D721Med (cell line): Measurements from ENCODE around the gene ZNF3.

Experiments
- DNase-seq: peaks from one replicate; pipeline ENCODE4 v3.0.0; 2011; ENCODE audit warnings: low spot score; ENCODE audit not compliant: insufficient read length
- FAIRE-seq: peaks from 2 replicates; lab custom pipeline; 2011; peaks lifted over from hg19 to GRCh38; lab: Jason Lieb, UNC
- CTCF ChIP-seq: IDR thresholded peaks from 2 replicates; pipeline ENCODE4 v1.5.1; 2012; ENCODE audit warnings: mild to moderate bottlenecking, control low read depth; ENCODE audit not compliant: insufficient read depth; ENCODE audit errors: missing control alignments

The ZNF3 gene

GRCh38 chr7:100074841-100075240 is 6.7 kb downstream of the ZNF3 start:
- no peak for FAIRE-seq
- no peak for DNase-seq
- no peak for TF ChIP-seq CTCF

DNA sequence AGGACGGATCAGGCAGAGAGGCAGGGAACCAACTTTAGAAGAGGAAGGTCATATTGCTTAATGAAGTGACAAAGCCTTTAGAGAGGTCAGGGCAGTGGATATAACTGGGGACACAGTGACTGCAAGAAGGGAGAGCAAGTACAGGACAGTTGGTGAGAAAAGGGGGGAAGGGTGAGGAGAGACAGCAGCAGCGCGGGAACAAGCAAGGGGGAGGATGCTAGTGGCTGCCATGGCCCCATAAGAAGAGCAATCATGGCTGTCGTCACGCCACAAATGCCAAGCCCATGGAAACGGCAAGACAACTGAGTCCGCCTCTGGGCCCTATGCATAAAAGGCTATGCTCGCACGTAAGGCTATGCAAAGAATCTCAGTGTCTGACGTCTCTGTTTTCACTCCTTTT is 9.1 kb downstream of the ZNF3 start:
- FAIRE-seq, result no peak
- no peak for TF ChIP-seq CTCF

GRCh38 chr7:100071018-100071723 is 10.4 kb downstream of the ZNF3 start:
- no peak for FAIRE-seq
- no peak for DNase-seq
- no peak for TF ChIP-seq CTCF

More for the DNA sequence above, 9.1 kb downstream of the ZNF3 start:
- DNase-seq, result no peak

- no peak for DNase-seq
- no peak for FAIRE-seq
Observed at GRCh38 chr7:100069991-100070390, 11.5 kb downstream of the ZNF3 start.

GRCh38 chr7:100066953-100067352 is 14.6 kb downstream of the ZNF3 start:
- FAIRE-seq (no peak), DNase-seq (no peak)
- TF ChIP-seq CTCF, result no peak

More at GRCh38 chr7:100069991-100070390, 11.5 kb downstream of the ZNF3 start:
- no peak for TF ChIP-seq CTCF

- no peak for FAIRE-seq
- TF ChIP-seq CTCF, result no peak
- DNase-seq, result no peak
Observed at GRCh38 chr7:100065452-100066186, 15.9 kb downstream of the ZNF3 start.

- TF ChIP-seq CTCF, result no peak
- FAIRE-seq (no peak), DNase-seq (no peak)
Observed at GRCh38 chr7:100064162-100064561, 17.4 kb downstream of the ZNF3 start.
